Measurements from ENCODE around the gene CYP4F11.

DNA sequence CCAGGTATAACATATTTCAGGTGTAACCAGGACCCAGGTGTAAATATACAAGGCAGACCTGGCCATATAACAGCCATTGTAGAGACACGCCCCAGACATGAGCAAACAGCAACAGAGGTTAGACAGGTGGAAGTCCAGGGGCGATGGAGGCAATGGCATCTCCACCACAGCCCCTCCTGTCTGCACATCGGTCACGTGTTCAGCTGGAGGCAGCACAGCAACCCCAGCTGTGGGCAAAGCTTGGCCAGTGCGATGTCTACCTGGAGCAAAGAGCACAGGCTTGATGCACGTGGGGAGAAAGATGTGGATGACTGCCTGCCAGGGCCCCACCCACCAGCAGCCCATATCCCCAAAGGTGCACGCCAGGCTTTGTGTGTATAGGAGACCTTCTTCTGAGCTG, 40.9 kb downstream of the CYP4F11 start:
- TF ChIP-seq EZH2 (IDR thresholded peaks at IDR 0.05): no peak
- no peak for TF ChIP-seq POLR2AphosphoS5 (IDR thresholded peaks at IDR 0.05; ENCODE audit: borderline replicate concordance, low read depth, low read length)

Measured in SK-N-MC (cell line).